GM23338 (cell line): ENCODE measurements around the gene CRNKL1. TPM values are rescaled to one million over a fixed set of nuclear protein-coding genes. Genes with fewer than 3 reads are reported as not detected.

ENCODE experiments used
- ATAC-seq: fragments of 200-7000 bp; cut with Tn5 transposase; 3 replicates; pipeline ENCODE4 v1.9.1; 2020
- DNase-seq: peaks from one replicate; pipeline ENCODE4 v3.0.0-alpha.2; 2015; ENCODE audit warnings: low spot score
- H2AFZ ChIP-seq: fragments of 200-600 bp; sonication (generic); 2 replicates; pipeline ENCODE4 v1.8.0; 2016; ENCODE audit warnings: antibody characterized with exemption, mild to moderate bottlenecking, moderate library complexity
- H3F3A ChIP-seq: fragments of 200-600 bp; sonication (generic); replicated peaks from 2 replicates; pipeline ENCODE4 v1.8.0; 2017; ENCODE audit warnings: antibody characterized with exemption, mixed run types, low read depth
- H3K27ac ChIP-seq: fragments of 200-600 bp; sonication (generic); 2 replicates; pipeline ENCODE4 v1.6.1; 2016; ENCODE audit warnings: low read depth
- H3K27me3 ChIP-seq: fragments of 200-600 bp; sonication (generic); 2 replicates; pipeline ENCODE4 v1.8.0; 2016; ENCODE audit warnings: mild to moderate bottlenecking, mixed run types, moderate library complexity; ENCODE audit not compliant: insufficient read depth
- H3K36me3 ChIP-seq: fragments of 200-600 bp; sonication (generic); 2 replicates; pipeline ENCODE4 v1.8.0; 2016; ENCODE audit warnings: mild to moderate bottlenecking; ENCODE audit not compliant: insufficient read depth
- H3K4me1 ChIP-seq: fragments of 200-600 bp; sonication (generic); 2 replicates; pipeline ENCODE4 v1.8.0; 2016; ENCODE audit warnings: mild to moderate bottlenecking, moderate library complexity; ENCODE audit not compliant: insufficient read depth
- H3K4me2 ChIP-seq: fragments of 200-600 bp; sonication (generic); 2 replicates; pipeline ENCODE4 v1.7.1; 2017; ENCODE audit warnings: mixed run types
- H3K4me3 ChIP-seq: fragments of 200-600 bp; sonication (generic); 2 replicates; pipeline ENCODE4 v1.6.1; 2016; ENCODE audit warnings: mixed run types
- H3K79me2 ChIP-seq: fragments of 200-600 bp; sonication (generic); replicated peaks from 2 replicates; pipeline ENCODE4 v1.8.0; 2017; ENCODE audit warnings: mild to moderate bottlenecking; ENCODE audit not compliant: insufficient read depth
- H3K9me2 ChIP-seq: fragments of 200-600 bp; sonication (generic); 2 replicates; pipeline ENCODE4 v1.8.0; 2017; ENCODE audit not compliant: insufficient read depth
- H4K20me1 ChIP-seq: fragments of 200-600 bp; sonication (generic); replicated peaks from 2 replicates; pipeline ENCODE4 v1.8.0; 2017; ENCODE audit warnings: mild to moderate bottlenecking; ENCODE audit not compliant: insufficient read depth
- H3K27ac Mint-ChIP-seq: 2 replicates; pipeline ENCODE4 v1.8.0; 2020; ENCODE audit warnings: inconsistent platforms, mild to moderate bottlenecking, moderate library complexity, mixed read lengths
- H3K27me3 Mint-ChIP-seq: 3 replicates; pipeline ENCODE4 v1.8.0; 2022; ENCODE audit warnings: low read depth, mild to moderate bottlenecking, moderate library complexity, mixed read lengths, inconsistent platforms; ENCODE audit not compliant: insufficient read depth, poor library complexity
- H3K36me3 Mint-ChIP-seq: 3 replicates; pipeline ENCODE4 v1.8.0; 2021; ENCODE audit warnings: low read depth, mild to moderate bottlenecking, inconsistent platforms, moderate library complexity, mixed read lengths
- H3K4me1 Mint-ChIP-seq: 3 replicates; pipeline ENCODE4 v1.8.0; 2020; ENCODE audit warnings: mild to moderate bottlenecking, inconsistent platforms, mixed read lengths
- H3K4me3 Mint-ChIP-seq: 3 replicates; pipeline ENCODE4 v1.8.0; 2021; ENCODE audit warnings: moderate library complexity, mild to moderate bottlenecking, inconsistent platforms, mixed read lengths
- H3K9me3 Mint-ChIP-seq: 3 replicates; pipeline ENCODE4 v1.8.0; 2020; ENCODE audit warnings: moderate library complexity, mild to moderate bottlenecking, inconsistent platforms, mixed read lengths
- EZH2 ChIP-seq: fragments of 200-600 bp; sonication (generic); IDR thresholded peaks from one replicate; pipeline ENCODE4 v1.8.0; 2017; ENCODE audit warnings: antibody characterized with exemption, mild to moderate bottlenecking, low read depth; ENCODE audit not compliant: unreplicated experiment
- EZH2phosphoT487 ChIP-seq: fragments of 200-600 bp; sonication (generic); IDR thresholded peaks from one replicate; pipeline ENCODE4 v1.8.1; 2018; ENCODE audit warnings: antibody characterized with exemption; ENCODE audit not compliant: unreplicated experiment
- NANOG ChIP-seq: IDR thresholded peaks from 2 replicates; pipeline ENCODE4 v1.6.1; 2016; ENCODE audit warnings: antibody characterized with exemption, borderline replicate concordance
- ZNF114 ChIP-seq: fragments of 250-450 bp; sonication (Bioruptor Pico); IDR thresholded peaks from 2 replicates; pipeline ENCODE4 v1.5.0; 2020; ENCODE audit warnings: mild to moderate bottlenecking, moderate library complexity
- polyA plus RNA-seq: library from polyadenylated mRNA; unstranded; fragments of >200 nt; fragmentation: Nextera tagmentation; extraction: Ambion mirVana; gene quantifications from 2 replicates; pipeline ENCODE4 v1.2.1, GENCODE V29; 2016
- total RNA-seq: library from RNA; depleted of rRNA; stranded (reverse); fragments of >200 nt; shearing (Covaris generic); gene quantifications from 2 replicates; pipeline ENCODE4 v1.2.3, GENCODE V29; 2014
- TF ChIP-seq, protein P1 (sequence below): IDR thresholded peaks from one replicate; pipeline ENCODE4 v1.6.1; 2018; ENCODE audit warnings: antibody characterized with exemption; ENCODE audit not compliant: unreplicated experiment
- TF ChIP-seq, protein P2 (sequence below), 2 experiments: fragments of 200-600 bp in 1 of 2; sonication (generic) in 1 of 2; conservative IDR thresholded peaks; 2 replicates each; pipeline versions ENCODE4 v1.5.1 to v1.6.1; 2016 to 2017; ENCODE audit warnings: antibody characterized with exemption in 2 of 2, low read depth in 2 of 2, mild to moderate bottlenecking in 2 of 2, moderate library complexity in 1 of 2

Gene CRNKL1
- total and polyA plus RNA-seq, 2 experiments from 2014 or later: 24.2 to 27.2 TPM

DNA sequence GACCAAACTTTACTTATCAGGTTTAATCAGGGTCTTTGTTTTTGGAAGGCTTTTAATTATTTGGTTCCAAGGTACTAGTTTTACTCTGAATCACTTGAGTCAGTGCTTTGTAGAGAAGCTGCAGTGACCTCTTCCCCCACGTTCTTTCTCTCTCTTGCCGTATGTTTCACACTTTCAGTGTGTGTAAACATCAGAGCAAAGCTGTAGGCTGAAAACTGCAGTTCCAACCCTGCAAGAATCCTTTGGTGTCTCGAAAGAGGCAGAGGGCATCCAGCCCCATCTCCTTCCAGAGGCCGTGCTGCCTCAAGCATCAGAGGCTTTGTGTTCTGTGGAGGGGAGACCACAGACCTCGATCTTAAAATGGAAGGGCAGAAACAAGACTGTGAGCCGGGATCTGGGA, 42.1 kb upstream of the CRNKL1 start:
- no peak for ATAC-seq
- no peak overlapping the region for H3K4me2 ChIP-seq
- Mint-ChIP-seq H3K27me3 (no peaks in the 10 kb centered on the region), H3K4me1 (no peaks in the 10 kb centered on the region), H3K9me3 (no peaks in the 10 kb centered on the region), H3K27ac (no peak overlapping the region), H3K4me3 (no peak overlapping the region), H3K36me3 (no peaks in the 10 kb centered on the region)
- no peaks in the 10 kb centered on the region for H3K79me2 ChIP-seq
- H3K9me2 ChIP-seq: no peaks in the 10 kb centered on the region
- no peaks in the 10 kb centered on the region for H3K27me3 ChIP-seq
- H3K4me1 ChIP-seq: no peaks in the 10 kb centered on the region
- no peaks in the 10 kb centered on the region for H4K20me1 ChIP-seq
- TF ChIP-seq NANOG (no peak), EZH2phosphoT487 (no peak), ZNF114 (CRISPR knock-in tag) (no peak)
- TF ChIP-seq, protein P1, sequence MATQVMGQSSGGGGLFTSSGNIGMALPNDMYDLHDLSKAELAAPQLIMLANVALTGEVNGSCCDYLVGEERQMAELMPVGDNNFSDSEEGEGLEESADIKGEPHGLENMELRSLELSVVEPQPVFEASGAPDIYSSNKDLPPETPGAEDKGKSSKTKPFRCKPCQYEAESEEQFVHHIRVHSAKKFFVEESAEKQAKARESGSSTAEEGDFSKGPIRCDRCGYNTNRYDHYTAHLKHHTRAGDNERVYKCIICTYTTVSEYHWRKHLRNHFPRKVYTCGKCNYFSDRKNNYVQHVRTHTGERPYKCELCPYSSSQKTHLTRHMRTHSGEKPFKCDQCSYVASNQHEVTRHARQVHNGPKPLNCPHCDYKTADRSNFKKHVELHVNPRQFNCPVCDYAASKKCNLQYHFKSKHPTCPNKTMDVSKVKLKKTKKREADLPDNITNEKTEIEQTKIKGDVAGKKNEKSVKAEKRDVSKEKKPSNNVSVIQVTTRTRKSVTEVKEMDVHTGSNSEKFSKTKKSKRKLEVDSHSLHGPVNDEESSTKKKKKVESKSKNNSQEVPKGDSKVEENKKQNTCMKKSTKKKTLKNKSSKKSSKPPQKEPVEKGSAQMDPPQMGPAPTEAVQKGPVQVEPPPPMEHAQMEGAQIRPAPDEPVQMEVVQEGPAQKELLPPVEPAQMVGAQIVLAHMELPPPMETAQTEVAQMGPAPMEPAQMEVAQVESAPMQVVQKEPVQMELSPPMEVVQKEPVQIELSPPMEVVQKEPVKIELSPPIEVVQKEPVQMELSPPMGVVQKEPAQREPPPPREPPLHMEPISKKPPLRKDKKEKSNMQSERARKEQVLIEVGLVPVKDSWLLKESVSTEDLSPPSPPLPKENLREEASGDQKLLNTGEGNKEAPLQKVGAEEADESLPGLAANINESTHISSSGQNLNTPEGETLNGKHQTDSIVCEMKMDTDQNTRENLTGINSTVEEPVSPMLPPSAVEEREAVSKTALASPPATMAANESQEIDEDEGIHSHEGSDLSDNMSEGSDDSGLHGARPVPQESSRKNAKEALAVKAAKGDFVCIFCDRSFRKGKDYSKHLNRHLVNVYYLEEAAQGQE: no peak
- peak overlapping the region; percentile 63; the same call in 1 of the 2 replicates for H2AFZ ChIP-seq
- DNase-seq: no peak
- H3K4me3 ChIP-seq: no peak overlapping the region
- H3F3A ChIP-seq: no peaks in the 10 kb centered on the region
- H3K27ac ChIP-seq: no peak overlapping the region
- H3K36me3 ChIP-seq: no peaks in the 10 kb centered on the region

DNA sequence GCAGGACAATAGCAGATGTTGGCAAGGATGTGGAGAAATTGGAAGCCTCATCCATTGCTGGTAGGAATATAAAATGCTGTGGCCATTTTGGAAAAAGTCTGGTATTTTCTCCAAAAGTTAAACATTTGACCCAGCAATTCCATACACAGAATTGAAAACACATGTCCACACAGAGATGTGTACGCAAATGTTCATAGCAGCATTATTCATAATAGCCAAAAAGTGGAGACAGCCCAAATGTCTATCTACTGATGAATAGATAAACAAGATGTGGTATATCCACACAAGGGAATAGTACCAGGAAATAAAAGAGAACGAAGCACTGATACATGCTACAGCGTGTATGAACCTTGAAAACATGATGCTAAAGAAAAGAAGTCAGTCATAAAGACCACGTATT, 40.6 kb upstream of the CRNKL1 start:
- no peak for TF ChIP-seq EZH2phosphoT487
- TF ChIP-seq, protein P2, sequence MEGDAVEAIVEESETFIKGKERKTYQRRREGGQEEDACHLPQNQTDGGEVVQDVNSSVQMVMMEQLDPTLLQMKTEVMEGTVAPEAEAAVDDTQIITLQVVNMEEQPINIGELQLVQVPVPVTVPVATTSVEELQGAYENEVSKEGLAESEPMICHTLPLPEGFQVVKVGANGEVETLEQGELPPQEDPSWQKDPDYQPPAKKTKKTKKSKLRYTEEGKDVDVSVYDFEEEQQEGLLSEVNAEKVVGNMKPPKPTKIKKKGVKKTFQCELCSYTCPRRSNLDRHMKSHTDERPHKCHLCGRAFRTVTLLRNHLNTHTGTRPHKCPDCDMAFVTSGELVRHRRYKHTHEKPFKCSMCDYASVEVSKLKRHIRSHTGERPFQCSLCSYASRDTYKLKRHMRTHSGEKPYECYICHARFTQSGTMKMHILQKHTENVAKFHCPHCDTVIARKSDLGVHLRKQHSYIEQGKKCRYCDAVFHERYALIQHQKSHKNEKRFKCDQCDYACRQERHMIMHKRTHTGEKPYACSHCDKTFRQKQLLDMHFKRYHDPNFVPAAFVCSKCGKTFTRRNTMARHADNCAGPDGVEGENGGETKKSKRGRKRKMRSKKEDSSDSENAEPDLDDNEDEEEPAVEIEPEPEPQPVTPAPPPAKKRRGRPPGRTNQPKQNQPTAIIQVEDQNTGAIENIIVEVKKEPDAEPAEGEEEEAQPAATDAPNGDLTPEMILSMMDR (conservative IDR thresholded peaks at IDR 0.05; ENCODE audit: low read depth in 2 of 2): no peak
- TF ChIP-seq ZNF114 (CRISPR knock-in tag): no peak
- no peak for TF ChIP-seq NANOG
- no peak for TF ChIP-seq EZH2
- Histone ChIP-seq H3K27ac (no peak overlapping the region), H3K79me2 (no peaks in the 10 kb centered on the region), H2AFZ (no peak overlapping the region), H3K4me2 (no peak overlapping the region), H3K9me2 (no peaks in the 10 kb centered on the region), H3K27me3 (no peaks in the 10 kb centered on the region), H4K20me1 (no peaks in the 10 kb centered on the region), H3K36me3 (no peaks in the 10 kb centered on the region), H3K4me1 (no peaks in the 10 kb centered on the region), H3F3A (no peaks in the 10 kb centered on the region), H3K4me3 (no peak overlapping the region)
- H3K9me3 Mint-ChIP-seq: no peaks in the 10 kb centered on the region
- no peak for DNase-seq
- H3K36me3 Mint-ChIP-seq: no peaks in the 10 kb centered on the region
- no peaks in the 10 kb centered on the region for H3K27me3 Mint-ChIP-seq
- no peak overlapping the region for H3K4me3 Mint-ChIP-seq
- no peak overlapping the region for H3K27ac Mint-ChIP-seq
- H3K4me1 Mint-ChIP-seq: no peaks in the 10 kb centered on the region
- ATAC-seq: no peak
